Activated B cell treated with CpG ODN at 0.5 μM for 24 hours (primary cell): ENCODE results near the gene PRKG1. TPM values are rescaled to one million over a fixed set of nuclear protein-coding genes. Genes with fewer than 3 reads are reported as not detected.

Experiments
- ATAC-seq: fragments of 200-7000 bp; cut with Tn5 transposase; one replicate; pipeline ENCODE4 v1.10.0; 2021; ENCODE audit warnings: low read depth, mild to moderate bottlenecking, moderate library complexity
- CTCF ChIA-PET: fragments of 350-600 bp; sonication (Branson Sonifier 250); formaldehyde crosslinking; loops from one replicate; lab custom pipeline; 2021; ENCODE audit warnings: antibody characterized with exemption; lab: Charles Lee
- POLR2A ChIA-PET: fragments of 350-600 bp; sonication (Branson Sonifier 250); formaldehyde crosslinking; loops from one replicate; lab custom pipeline; 2021; ENCODE audit warnings: antibody characterized with exemption; lab: Charles Lee
- DNase-seq: peaks from one replicate; pipeline ENCODE4 v3.0.0; 2022
- H3K27ac Mint-ChIP-seq: one replicate; pipeline ENCODE4 v1.8.0; 2020; ENCODE audit warnings: mixed read lengths
- H3K27me3 Mint-ChIP-seq: one replicate; pipeline ENCODE4 v1.8.0; 2021; ENCODE audit warnings: mixed read lengths
- H3K36me3 Mint-ChIP-seq: one replicate; pipeline ENCODE4 v1.8.0; 2021; ENCODE audit warnings: low read depth, mixed read lengths
- H3K4me1 Mint-ChIP-seq: one replicate; pipeline ENCODE4 v1.8.0; 2021; ENCODE audit warnings: mixed read lengths
- H3K4me3 Mint-ChIP-seq: one replicate; pipeline ENCODE4 v1.8.0; 2020; ENCODE audit warnings: mild to moderate bottlenecking, mixed read lengths
- H3K9me3 Mint-ChIP-seq: one replicate; pipeline ENCODE4 v1.8.0; 2020; ENCODE audit warnings: mixed read lengths
- intact Hi-C: fragments of 100-400 bp; cut with micrococcal nuclease; formaldehyde crosslinking; loops from one replicate; pipeline ENCODE4 v1.15.1; 2024
- total RNA-seq: library from RNA; stranded (reverse); gene quantifications from 2 replicates; pipeline ENCODE4 v1.2.3, GENCODE V29; 2022
- TF ChIP-seq, protein P1 (sequence below): fragments of 200-600 bp; IDR thresholded peaks from one replicate; pipeline ENCODE4 v1.8.0; 2022; ENCODE audit warnings: antibody characterized with exemption, mild to moderate bottlenecking

The PRKG1 gene
- total RNA-seq, 1 donor from 2014 or later = not detected

GRCh38 chr10:51321980-51322379, 247.7 kb downstream of the PRKG1 start:
- ChIA-PET POLR2A (no interaction called here), CTCF (no interaction called here)
- TF ChIP-seq, protein P1, sequence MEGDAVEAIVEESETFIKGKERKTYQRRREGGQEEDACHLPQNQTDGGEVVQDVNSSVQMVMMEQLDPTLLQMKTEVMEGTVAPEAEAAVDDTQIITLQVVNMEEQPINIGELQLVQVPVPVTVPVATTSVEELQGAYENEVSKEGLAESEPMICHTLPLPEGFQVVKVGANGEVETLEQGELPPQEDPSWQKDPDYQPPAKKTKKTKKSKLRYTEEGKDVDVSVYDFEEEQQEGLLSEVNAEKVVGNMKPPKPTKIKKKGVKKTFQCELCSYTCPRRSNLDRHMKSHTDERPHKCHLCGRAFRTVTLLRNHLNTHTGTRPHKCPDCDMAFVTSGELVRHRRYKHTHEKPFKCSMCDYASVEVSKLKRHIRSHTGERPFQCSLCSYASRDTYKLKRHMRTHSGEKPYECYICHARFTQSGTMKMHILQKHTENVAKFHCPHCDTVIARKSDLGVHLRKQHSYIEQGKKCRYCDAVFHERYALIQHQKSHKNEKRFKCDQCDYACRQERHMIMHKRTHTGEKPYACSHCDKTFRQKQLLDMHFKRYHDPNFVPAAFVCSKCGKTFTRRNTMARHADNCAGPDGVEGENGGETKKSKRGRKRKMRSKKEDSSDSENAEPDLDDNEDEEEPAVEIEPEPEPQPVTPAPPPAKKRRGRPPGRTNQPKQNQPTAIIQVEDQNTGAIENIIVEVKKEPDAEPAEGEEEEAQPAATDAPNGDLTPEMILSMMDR = no peak
- Mint-ChIP-seq H3K4me3 (no peak overlapping the region), H3K36me3 (no peaks in the 10 kb centered on the region), H3K9me3 (no peaks in the 10 kb centered on the region), H3K27me3 (no peaks in the 10 kb centered on the region), H3K27ac (no peak overlapping the region), H3K4me1 (no peaks in the 10 kb centered on the region)
- intact Hi-C loops = no loop called here
- DNase-seq (no peak), ATAC-seq (no peak)

GRCh38 chr10:51325649-51326048, 251.4 kb downstream of the PRKG1 start:
- POLR2A ChIA-PET = no interaction called here
- intact Hi-C loops = no loop called here
- TF ChIP-seq, protein P1 = no peak
- Mint-ChIP-seq H3K9me3 (peaks cover 3% of the 10 kb centered on the region), H3K4me3 (no peak overlapping the region), H3K27ac (no peak overlapping the region), H3K4me1 (no peaks in the 10 kb centered on the region), H3K27me3 (no peaks in the 10 kb centered on the region), H3K36me3 (no peaks in the 10 kb centered on the region)
- CTCF ChIA-PET = no interaction called here
- DNase-seq = no peak
- no peak for ATAC-seq

- Mint-ChIP-seq H3K27ac (no peak overlapping the region), H3K4me1 (no peaks in the 10 kb centered on the region), H3K4me3 (no peak overlapping the region), H3K27me3 (no peaks in the 10 kb centered on the region), H3K9me3 (peaks cover 3% of the 10 kb centered on the region), H3K36me3 (no peaks in the 10 kb centered on the region)
- DNase-seq (no peak), ATAC-seq (no peak)
- ChIA-PET CTCF (no interaction called here), POLR2A (no interaction called here)
- TF ChIP-seq, protein P1 = no peak
- intact Hi-C loops = no loop called here
Observed at GRCh38 chr10:51326174-51326573, 251.9 kb downstream of the PRKG1 start.

DNA sequence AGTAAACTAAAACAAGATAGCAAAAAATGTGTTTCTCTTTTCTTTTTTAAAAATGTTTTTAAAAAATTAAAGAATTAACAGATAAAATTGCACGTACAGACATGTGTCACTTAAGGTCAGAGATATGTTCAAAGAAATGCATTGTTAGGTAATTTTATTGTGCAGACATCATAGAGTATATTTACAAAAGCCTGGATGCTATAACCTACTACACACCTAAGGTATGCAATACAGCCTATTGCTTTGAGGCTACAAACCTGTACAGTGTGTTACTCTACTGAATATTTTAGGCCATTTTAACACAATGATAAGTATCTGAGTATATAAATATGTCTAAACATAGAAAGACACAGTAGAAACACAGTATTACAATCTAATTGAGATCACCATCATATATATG, 253.1 kb downstream of the PRKG1 start:
- Mint-ChIP-seq H3K9me3 (peaks cover 3% of the 10 kb centered on the region), H3K4me1 (no peaks in the 10 kb centered on the region), H3K27me3 (no peaks in the 10 kb centered on the region), H3K36me3 (no peaks in the 10 kb centered on the region), H3K4me3 (no peak overlapping the region), H3K27ac (no peak overlapping the region)
- ATAC-seq (no peak), DNase-seq (no peak)
- intact Hi-C loops = no loop called here
- TF ChIP-seq, protein P1 = no peak
- ChIA-PET CTCF (no interaction called here), POLR2A (no interaction called here)

- no peak for ATAC-seq
- Mint-ChIP-seq H3K4me1 (no peaks in the 10 kb centered on the region), H3K9me3 (no peaks in the 10 kb centered on the region), H3K36me3 (no peaks in the 10 kb centered on the region), H3K27me3 (no peaks in the 10 kb centered on the region), H3K27ac (no peak overlapping the region), H3K4me3 (no peak overlapping the region)
- no peak for DNase-seq
- TF ChIP-seq, protein P1 = no peak
- intact Hi-C loops = no loop called here
- ChIA-PET CTCF (no interaction called here), POLR2A (no interaction called here)
Observed at GRCh38 chr10:51340366-51340765, 266.1 kb downstream of the PRKG1 start.
